HUES6 (cell line): Measurements from ENCODE around the gene FLOT1.

Experiments
- H3K27ac ChIP-seq: 2 replicates; pipeline ENCODE4 v1.7.0; 2013; ENCODE audit warnings: low read depth, mild to moderate bottlenecking, low read length, inconsistent platforms
- H3K27me3 ChIP-seq: 2 replicates; pipeline ENCODE4 v1.6.1; 2013; ENCODE audit warnings: low read length; ENCODE audit not compliant: control insufficient read depth, insufficient read depth
- H3K36me3 ChIP-seq: 2 replicates; pipeline ENCODE4 v1.6.1; 2013; ENCODE audit warnings: low read length; ENCODE audit not compliant: control insufficient read depth, insufficient read depth
- H3K4me1 ChIP-seq: 2 replicates; pipeline ENCODE4 v1.6.1; 2013; ENCODE audit warnings: low read length; ENCODE audit not compliant: control insufficient read depth, insufficient read depth
- H3K4me3 ChIP-seq: 2 replicates; pipeline ENCODE4 v1.5.1; 2013; ENCODE audit warnings: low read depth, low read length
- H3K9ac ChIP-seq: one replicate; pipeline ENCODE4 v1.6.1; 2013; ENCODE audit warnings: mild to moderate bottlenecking, low read length
- H3K9me3 ChIP-seq: 2 replicates; pipeline ENCODE4 v1.6.1; 2013; ENCODE audit warnings: low read depth, low read length; ENCODE audit not compliant: control insufficient read depth, insufficient read depth

Gene FLOT1

DNA sequence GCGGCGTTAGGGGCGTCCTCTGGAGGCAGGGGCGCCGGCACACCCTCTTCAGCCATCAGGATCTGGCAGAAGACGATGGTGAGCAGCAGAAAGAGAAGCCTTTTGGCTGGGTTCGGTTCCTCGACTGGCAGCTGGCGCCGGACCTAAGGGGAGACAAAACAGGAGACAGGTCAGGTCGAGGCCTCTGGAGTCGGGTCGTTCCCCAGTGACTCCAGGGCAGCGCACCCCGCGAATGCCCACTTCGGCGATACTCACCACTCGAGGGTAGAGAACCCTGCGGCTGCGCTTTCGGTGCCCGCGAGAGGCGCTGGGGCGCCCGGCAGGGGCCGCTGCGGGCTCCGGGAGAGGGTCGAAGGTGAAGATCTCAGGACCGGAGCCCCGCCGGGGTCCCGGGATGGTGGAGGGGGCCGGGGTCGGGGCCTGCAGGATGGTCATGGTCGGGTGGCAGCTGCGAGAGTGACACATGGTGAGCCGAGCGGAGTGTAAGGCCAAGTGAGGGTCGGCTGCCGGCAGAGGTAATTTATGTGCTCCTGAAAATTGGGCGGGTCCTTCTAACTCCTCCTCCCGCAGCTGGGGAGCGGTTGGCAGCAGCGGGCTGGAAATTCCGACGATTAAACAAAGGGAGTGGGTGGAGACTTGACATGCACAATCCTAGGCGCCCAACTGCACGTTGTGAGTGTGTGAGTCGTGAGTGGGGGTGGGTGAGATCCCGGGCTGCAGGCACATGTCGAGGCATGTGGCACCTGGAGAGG, 1.7 kb upstream of the FLOT1 start, which contains the start of gene IER3:
Gene IER3, minus strand, starts transcription at position 494 of the 752 bp plus-strand sequence. Its CDS starts 29 bp downstream, at position 465.
- Histone ChIP-seq H3K9ac (peak within 1 kb of the TSS; percentile 99), H3K4me3 (peak within 1 kb of the TSS; percentile 97), H3K4me1 (peaks cover 24% of the 10 kb centered on the region), H3K27ac (peak within 1 kb of the TSS; percentile 62; the same call in 1 of the 2 replicates), H3K36me3 (peaks cover 30% of the 10 kb centered on the region), H3K27me3 (no peaks in the 10 kb centered on the region), H3K9me3 (no peaks in the 10 kb centered on the region)

DNA sequence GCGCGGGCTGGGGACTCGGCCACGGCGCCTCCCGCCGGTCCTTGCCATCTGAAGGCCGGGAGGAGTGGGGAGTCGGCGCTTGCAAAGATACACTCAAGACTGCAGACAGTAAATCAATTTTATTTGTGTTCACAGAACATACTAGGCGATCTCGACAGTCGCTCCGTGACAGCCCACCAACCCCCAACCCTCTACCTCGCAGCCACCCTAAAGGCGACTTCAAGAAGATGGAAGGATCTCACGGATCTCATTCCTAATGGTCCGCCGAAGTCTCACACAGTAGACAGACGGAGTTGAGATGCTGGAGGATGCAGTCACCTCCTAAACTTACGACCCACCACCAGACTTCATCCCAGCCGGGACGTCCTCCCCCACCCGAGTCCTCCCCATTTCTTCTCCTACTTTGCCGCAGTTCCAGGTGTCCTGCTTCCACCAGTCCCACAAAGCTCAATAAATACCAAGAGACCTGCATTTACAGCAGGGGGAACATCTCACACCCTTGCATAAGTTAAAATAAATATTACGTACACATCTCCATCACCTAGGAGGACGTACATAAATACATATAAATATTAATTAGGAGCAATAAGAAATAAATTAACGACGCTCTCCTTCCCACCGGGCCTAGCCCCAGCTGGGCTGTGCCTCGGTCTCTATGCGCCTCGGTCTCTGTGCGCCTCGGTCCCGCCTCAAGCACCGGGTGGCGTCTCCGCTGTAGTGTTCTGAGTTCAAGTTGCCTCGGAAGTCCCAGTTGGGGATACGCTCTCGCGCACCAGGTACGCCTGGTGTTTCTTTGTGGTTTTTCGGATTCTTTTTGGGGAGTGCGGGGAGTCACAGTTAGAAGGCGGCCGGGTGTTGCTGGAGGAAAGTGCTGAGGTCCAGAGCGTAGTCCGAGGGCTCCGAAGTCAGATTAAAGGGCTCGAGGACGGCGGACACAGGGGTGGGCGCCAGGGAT, 889 bp upstream of the FLOT1 start:
- no peaks in the 10 kb centered on the region for H3K27me3 ChIP-seq
- peak overlapping the region; percentile 97 for H3K4me3 ChIP-seq
- H3K36me3 ChIP-seq = peaks cover 38% of the 10 kb centered on the region
- peaks cover 15% of the 10 kb centered on the region; the same call in 1 of the 2 replicates for H3K4me1 ChIP-seq
- H3K27ac ChIP-seq = peak overlapping the region; percentile 62; the same call in 1 of the 2 replicates
- no peaks in the 10 kb centered on the region for H3K9me3 ChIP-seq
- peak overlapping the region; percentile 99 for H3K9ac ChIP-seq

DNA sequence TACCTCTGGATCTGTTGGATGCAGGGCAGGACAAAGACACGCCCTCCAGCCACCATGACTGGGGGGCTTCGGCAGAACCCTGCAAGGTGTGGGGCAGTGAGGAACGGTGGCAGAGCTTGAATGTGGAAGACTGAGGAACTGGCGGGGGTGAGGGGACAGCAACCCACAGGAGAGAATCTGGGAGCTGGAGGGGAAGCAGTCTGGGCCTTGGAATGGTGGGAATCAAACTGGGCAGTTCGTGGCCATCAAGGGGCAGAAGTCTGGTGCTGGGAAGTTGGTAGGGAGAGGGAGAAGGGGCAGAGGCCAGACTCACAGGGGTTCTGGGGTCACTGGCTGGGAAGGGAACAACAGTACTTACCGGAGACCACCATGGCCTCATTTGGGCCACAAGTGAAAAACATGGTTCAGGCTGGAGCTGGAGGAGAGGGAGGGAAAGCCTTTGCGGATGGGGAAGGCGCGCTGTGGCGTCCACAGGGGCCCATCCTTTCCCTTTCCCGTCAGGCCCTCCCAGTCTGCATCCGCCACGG, 635 bp downstream of the FLOT1 start:
- Histone ChIP-seq H3K9me3 (no peaks in the 10 kb centered on the region), H3K27ac (peak overlapping the region; percentile 62; the same call in 1 of the 2 replicates), H3K36me3 (peaks cover 53% of the 10 kb centered on the region), H3K4me1 (peaks cover 15% of the 10 kb centered on the region; the same call in 1 of the 2 replicates), H3K27me3 (no peaks in the 10 kb centered on the region), H3K4me3 (peak overlapping the region; percentile 97), H3K9ac (peak overlapping the region; percentile 99)

DNA sequence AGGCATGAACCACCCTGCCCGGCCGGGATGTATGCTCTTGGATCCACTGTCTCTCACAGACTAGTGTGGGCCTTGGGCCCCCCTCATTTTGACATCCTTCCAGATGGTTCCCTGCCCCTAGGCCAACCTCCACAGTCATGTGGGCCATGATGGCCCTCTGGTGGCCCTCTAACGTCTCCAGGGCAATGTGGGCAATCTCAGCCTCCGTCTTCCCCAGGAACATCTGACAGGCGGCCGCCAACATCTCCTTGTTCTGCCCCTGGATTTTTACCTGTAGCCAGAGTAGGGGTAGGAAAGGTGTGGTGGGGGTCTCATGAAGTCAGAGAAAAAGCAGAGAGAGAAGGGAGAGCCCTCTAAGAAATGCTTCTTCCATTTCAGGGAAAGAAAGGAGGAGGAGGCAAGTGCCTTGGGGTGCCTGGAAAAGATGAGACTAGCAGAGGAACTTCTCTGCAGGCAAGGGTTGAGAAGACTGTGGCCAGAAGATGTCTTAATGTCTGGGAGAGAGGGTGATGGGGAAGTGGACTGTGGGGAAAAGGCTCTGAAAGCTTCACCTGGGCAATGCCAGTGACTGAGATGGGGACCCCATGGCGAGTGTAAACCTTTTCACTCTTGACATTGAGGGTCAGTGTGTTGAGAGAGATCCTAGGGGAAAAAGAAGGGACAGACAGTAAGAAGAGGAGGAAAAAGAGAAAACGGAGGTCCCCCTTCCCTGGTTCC, 1.3 kb downstream of the FLOT1 start:
- peaks cover 57% of the 10 kb centered on the region for H3K36me3 ChIP-seq
- peaks cover 15% of the 10 kb centered on the region; the same call in 1 of the 2 replicates for H3K4me1 ChIP-seq

DNA sequence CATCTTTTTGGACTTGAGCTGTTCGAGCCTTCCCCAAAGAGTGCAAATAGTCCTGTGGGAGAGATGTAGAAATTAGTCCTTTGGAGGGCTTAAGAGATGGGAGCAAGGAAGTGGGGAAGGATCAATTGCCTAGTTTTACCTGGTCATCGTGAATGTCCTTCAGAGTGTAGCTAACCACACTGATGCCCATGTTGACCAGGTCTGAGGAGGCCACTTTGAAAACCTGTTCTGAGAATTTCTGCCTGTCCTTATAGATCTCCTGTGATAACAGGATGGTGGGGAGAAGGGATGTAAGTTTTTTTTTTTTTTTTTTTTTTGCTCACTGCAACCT, 2.0 kb downstream of the FLOT1 start:
- Histone ChIP-seq H3K4me1 (peaks cover 15% of the 10 kb centered on the region; the same call in 1 of the 2 replicates), H3K9ac (peak overlapping the region; percentile 2), H3K9me3 (no peaks in the 10 kb centered on the region), H3K27ac (no peak overlapping the region), H3K27me3 (no peaks in the 10 kb centered on the region), H3K36me3 (peaks cover 64% of the 10 kb centered on the region), H3K4me3 (no peak overlapping the region)

More for the DNA sequence above, 1.3 kb downstream of the FLOT1 start:
- Histone ChIP-seq H3K9me3 (no peaks in the 10 kb centered on the region), H3K27me3 (no peaks in the 10 kb centered on the region), H3K4me3 (peak overlapping the region; percentile 97), H3K9ac (peak overlapping the region; percentile 99), H3K27ac (peak overlapping the region; percentile 62; the same call in 1 of the 2 replicates)

DNA sequence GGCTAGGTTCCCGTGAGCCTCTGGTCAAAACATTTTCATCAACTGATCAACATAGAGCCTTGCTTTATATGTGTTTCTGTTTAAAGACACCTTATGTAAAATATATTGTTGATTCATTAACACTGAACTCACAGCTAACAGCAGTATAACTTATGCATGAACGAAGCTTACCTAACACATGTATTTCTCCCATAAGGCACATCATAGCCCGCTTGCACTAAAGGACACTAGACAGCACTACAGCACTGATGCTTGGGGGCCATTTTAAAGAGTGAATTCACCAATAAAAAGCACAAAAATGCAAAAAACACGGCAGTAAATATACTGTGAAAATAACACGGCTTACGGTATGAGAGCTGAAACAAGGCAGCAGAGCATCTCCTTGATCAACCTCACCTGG, 4.0 kb downstream of the FLOT1 start:
- no peak overlapping the region for H3K9ac ChIP-seq
- H3K27me3 ChIP-seq = no peaks in the 10 kb centered on the region
- no peaks in the 10 kb centered on the region for H3K9me3 ChIP-seq
- peaks cover 8% of the 10 kb centered on the region; the same call in 1 of the 2 replicates for H3K4me1 ChIP-seq
- H3K36me3 ChIP-seq = peaks cover 77% of the 10 kb centered on the region
- no peak overlapping the region for H3K27ac ChIP-seq
- H3K4me3 ChIP-seq = no peak overlapping the region

DNA sequence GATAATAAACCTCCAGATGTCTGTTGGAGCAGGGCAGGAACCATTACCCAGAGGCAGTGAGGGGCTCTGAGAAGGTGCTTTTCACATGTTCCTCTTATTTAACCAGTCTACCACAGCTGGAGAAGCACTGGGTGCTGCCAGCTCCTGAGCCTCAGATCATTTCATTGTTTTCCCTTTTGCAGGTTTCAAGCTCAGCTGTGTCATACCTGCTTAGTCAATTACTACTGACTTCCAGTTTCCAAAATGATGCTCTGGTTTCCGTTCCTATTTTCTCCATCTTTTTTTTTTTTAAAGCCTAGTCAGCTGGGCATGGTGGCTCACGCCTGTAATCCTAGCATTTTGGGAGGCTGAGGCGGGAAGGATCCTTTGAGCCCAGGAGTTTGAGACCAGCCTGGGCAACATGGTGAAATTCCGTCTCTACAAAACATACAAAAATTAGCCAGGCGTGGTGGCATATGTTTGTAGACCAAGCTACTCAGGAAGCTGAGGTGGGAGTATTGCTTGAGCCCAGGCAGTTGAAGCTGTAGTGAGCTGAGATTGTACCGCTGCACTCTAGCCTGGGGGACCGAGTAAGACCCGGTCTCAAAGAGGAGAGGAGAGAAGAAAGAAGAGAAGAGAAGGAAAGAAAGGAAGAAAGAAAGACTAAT, 6.7 kb downstream of the FLOT1 start:
- Histone ChIP-seq H3K27me3 (no peaks in the 10 kb centered on the region), H3K36me3 (peaks cover 82% of the 10 kb centered on the region), H3K4me3 (no peak overlapping the region), H3K9ac (no peak overlapping the region), H3K9me3 (no peaks in the 10 kb centered on the region), H3K4me1 (no peaks in the 10 kb centered on the region; the same call in 1 of the 2 replicates), H3K27ac (no peak overlapping the region)

DNA sequence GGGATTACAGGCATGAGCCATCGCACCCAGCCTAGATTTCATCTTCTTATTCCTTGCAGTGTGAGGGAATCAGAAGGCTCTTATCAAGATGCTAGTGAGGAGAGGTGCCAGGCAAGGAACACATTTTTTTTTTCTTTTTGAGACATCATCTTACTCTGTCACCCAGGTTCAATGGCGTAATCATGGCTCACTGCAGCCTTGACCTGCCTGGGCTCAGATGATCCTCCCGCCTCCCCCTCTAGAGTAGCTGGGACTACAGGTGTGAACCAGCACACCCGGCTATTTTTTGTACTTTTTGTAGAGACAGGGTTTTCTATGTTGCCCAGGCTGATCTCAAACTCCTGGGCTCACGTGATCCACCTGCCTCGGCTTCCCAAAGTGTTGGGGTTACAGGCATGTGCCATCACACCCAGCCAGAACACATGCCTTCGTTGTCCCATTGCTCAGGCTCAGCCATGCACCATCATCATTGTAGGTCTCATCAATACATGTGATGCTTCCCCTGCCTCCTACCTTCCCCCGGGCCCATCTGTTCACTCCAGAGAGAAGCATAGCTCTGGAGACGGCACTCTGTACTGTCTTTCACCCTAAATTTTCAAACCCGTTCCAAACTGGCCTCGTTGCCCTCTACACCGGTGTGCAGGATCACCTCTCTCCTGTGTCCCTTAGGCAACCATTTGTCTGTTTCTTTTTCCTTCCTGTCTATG, 10.1 kb downstream of the FLOT1 start:
- Histone ChIP-seq H3K9ac (no peak overlapping the region), H3K4me3 (no peak overlapping the region), H3K9me3 (no peaks in the 10 kb centered on the region), H3K36me3 (peaks cover 79% of the 10 kb centered on the region), H3K4me1 (peaks cover 4% of the 10 kb centered on the region; the same call in 1 of the 2 replicates), H3K27me3 (no peaks in the 10 kb centered on the region), H3K27ac (no peak overlapping the region)

DNA sequence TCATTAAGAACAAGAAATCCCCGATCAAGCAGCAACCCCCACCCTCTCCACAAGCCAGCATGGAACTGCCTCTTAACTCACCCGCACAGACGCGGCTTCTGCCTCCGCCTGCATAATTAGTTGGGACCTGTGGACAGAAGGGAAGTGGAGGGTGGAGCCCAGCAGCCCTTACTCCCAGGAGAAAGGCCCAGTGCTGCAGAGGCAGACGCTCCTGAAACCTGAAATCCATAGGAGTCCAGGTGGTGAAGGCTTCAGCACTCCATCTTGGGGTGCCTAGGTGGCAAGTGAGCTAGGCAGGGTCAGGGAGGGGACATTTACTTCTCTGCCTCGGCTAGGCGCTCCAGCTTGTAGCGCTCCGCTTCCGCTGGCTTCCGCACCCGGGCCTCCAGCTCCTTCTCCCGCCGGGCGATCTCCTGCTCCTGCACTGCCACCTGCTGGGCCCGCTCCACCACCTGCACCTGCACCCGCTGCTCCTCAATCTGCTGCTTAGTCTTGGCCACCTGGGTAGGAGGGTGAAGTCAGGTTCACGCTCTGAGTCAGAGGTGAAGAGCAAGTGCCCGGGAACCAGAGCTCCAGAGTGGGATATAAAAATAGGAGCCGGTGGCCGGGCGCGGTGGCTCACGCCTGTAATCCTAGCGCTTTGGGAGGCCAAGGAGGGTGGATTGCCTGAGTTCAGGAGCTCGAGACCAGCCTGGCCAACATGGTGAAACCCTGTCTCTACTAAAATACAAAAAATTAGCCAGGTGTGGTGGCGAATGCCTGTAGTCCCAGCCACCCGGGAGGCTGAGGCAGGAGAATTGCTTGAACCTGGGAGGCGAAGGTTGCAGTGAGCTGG, 11.7 kb downstream of the FLOT1 start:
- Histone ChIP-seq H3K4me3 (no peak overlapping the region), H3K27ac (no peak overlapping the region), H3K36me3 (peaks cover 69% of the 10 kb centered on the region)

More for the DNA sequence above, 11.7 kb downstream of the FLOT1 start:
- no peak overlapping the region for H3K9ac ChIP-seq
- no peaks in the 10 kb centered on the region for H3K27me3 ChIP-seq
- no peaks in the 10 kb centered on the region for H3K9me3 ChIP-seq
- peaks cover 4% of the 10 kb centered on the region; the same call in 1 of the 2 replicates for H3K4me1 ChIP-seq
